GM21515 (cell line): Measurements from ENCODE around the gene UBE2I.
A peak's percentile ranks its signal among the peaks of the same experiment; 100 is the strongest.
"Not testable (repeated sequence)": the region's sequence is repeated elsewhere in the genome, so short reads cannot be mapped to it uniquely, and the experiment has no call there.

Experiments
- ATAC-seq: cut with Tn5 transposase; IDR thresholded peaks from one replicate; pipeline ENCODE4 v1.9.1; 2021; ENCODE audit not compliant: unreplicated experiment

The UBE2I gene

DNA sequence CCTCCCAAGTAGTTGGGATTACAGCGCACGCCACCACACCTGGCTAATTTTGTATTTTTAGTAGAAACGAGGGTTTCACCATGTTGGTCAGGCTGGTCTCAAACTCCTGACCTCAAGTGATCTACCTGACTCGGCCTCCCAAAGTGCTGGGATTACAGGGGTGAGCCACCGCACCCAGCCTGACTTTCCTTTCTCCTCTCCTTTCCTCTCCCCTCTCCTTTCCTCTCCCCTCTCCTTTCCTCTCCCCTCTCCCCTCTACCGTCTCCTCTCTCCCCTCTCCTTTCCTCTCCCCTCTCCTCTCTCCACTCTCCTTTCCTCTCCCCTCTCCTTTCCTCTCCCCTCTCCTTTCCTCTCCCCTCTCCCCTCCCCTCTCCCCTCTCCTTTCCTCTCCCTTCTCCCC lies 17.2 kb upstream of the UBE2I start:
- ATAC-seq: not testable (repeated sequence)

DNA sequence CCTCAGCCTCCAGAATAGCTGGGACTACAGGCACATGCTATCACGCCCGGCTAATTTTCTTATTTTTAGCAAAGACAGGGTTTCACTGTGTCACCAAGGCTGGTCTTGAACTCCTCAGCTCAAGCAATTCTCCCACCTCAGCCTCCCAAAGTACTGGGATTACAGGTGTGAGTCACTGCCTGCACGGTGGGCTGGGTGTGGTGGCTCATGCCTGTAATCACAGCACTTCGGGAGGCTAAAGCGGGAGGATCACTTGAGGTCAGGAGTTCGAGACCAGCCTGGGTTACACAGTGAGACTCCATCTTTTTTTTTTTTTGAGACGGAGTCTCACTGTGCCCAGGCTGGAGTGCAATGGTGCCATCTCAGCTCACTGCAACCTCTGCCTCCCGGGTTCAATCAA lies 16.6 kb upstream of the UBE2I start:
- not testable (repeated sequence) for ATAC-seq

GRCh38 chr16:1293921-1294656 lies 15.3 kb upstream of the UBE2I start:
- ATAC-seq: no peak

- no peak for ATAC-seq
Observed at GRCh38 chr16:1295465-1295864, 14.0 kb upstream of the UBE2I start.

GRCh38 chr16:1296688-1297017 lies 12.8 kb upstream of the UBE2I start:
- ATAC-seq: not testable (repeated sequence)

DNA sequence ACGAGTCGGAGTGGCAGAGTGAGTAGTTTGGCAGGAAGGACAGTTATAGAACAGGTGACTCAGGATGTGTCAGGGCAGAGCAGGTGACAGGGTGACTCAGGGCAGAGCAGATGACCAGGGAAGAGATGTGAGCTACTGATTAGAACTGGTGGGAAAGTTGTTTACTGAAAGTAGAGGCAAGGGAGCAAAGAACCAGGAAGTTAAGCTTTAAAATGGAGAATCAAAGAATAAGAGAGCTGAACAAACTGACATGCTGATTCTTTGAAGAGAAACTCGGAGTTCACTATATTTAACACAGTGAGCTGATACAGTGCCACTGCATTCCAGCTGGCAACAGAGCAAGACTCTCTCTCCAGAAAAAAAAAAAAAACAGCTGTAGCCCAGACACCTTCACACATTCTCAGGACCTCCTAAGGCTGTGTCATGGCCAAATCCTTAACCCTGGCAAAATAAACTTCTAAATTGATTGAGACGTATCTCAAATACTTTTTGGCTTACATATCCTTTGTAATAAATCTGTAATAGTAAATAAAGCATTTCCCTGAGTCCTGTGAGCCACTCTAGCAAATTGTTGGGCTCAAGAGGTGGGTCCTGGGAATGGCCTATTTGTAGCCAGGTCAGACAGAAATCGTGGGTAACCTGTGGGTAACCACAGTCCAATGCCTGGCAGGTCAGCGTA lies 12.3 kb upstream of the UBE2I start:
- no peak for ATAC-seq

GRCh38 chr16:1298406-1298805 lies 11.0 kb upstream of the UBE2I start:
- ATAC-seq: no peak

- no peak for ATAC-seq
Observed at GRCh38 chr16:1299012-1299867, 10.2 kb upstream of the UBE2I start.

DNA sequence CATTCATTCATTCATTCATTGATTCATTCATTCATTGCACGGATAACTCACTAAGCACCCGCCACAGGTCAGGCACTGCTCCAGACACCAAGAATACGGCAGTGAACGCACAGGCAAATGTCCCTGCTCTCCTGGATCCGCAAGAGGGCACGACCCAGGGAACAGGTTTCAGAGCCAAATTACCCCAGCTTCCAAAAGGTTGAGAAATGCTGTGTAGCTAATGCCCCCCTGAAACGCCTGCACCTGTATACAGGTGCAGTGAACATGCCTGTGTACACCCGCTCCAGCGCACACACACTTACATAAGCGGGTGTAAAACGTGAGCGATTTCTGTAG lies 9.6 kb upstream of the UBE2I start:
- ATAC-seq: no peak

DNA sequence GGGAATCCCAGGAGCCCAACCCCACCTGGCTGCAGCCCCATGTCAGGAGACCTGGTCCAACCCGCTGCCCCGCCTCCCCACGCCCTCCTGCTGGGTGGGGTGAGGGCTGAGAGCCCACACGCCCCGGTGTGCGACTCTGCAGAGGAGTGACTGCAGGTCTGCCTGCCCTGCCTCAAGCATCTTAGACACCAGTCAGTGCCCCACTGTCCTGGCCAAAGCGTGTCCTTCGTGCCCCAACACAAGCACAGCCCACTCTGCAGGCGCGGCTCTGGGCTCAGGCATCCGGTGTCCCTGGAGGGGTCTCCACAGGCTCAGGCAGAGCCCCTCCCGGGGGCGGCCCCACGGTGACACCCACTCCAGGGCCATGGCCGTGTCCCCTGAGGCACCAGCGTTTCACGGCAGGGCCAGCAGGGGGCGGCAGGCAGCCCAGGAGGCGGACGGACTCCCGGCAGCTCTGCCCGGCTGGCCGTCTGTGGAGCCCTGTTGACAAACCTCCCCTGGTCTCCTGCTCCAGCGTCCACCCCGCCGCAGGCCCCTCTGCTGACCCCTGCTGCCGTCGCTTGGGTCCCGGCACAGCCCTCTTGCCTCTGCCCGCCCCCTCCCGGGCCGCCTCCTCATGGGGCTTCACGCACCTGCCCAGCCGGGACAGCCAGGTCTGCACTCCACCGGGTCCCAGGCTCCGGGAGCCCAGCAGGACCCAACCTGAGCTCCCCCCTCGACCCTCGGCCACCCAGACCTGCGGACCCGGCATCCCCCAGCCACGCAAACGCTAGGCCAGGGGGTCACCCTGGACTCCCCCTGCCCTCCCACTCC lies 8.6 kb upstream of the UBE2I start:
- ATAC-seq: no peak

DNA sequence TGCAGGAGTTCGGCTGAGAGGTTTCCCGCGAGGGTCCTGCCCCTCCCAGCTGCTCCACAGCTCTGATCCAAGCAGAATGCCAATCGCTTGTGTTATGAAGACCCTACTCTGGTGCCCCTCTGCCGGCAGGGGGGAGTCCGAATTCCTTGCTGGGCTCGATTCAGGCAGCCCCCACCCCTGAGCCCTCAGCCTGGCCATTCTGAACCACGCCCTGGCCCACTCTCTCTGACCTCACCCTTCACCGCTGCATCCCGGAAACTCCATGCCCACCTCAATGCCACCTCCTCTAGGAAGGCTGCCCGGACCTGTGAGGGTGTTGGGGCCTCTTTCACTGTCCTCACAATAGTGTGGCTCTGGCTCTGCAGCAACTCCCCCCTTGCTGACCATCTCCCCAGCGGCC lies 7.9 kb upstream of the UBE2I start:
- ATAC-seq: no peak

DNA sequence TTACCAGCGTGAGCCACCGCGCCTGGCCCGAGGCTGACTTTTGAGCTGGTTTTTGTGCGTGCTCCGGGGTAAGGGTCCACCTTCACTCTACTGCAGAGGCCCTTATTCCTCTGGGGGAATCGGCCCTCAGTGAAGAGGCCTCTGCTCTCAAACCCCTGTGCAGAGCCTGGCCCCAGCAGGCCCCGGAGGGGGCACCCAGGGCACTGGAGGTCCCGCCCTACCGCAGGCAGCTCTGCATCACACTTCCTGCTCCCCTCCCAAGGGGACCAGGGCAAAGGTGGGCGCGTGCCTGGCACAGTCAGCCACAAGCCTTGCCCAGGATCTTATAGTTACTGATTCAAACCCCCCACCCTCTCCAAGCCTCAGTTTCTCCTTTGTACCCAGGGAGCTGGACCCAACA lies 3.6 kb upstream of the UBE2I start:
- no peak for ATAC-seq

DNA sequence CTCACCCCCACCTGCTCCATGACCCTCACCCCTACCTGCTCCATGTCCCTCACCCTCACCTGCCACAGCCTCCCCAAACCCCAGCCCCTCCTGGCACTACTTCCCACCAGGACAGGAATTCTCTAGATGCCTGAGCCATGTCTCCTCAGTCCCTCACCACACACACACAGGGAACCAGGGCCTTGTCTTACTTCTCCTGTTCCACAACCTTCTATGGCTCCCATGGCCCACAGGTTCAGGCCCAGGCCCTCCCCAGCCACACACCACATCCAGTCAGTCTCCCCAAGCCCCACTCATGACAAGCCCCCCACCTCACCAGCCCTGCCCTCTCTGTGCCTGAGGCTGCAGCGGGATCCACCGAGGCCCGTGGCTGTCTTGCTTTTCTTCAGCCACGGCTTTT lies 3.1 kb upstream of the UBE2I start:
- no peak for ATAC-seq

GRCh38 chr16:1308036-1308976 lies 1.1 kb upstream of the UBE2I start:
- no peak for ATAC-seq

GRCh38 chr16:1309888-1310831 lies 724 bp downstream of the UBE2I start:
- peak; percentile 20 for ATAC-seq

GRCh38 chr16:1310832-1311200 lies 1.4 kb downstream of the UBE2I start:
- ATAC-seq: no peak

DNA sequence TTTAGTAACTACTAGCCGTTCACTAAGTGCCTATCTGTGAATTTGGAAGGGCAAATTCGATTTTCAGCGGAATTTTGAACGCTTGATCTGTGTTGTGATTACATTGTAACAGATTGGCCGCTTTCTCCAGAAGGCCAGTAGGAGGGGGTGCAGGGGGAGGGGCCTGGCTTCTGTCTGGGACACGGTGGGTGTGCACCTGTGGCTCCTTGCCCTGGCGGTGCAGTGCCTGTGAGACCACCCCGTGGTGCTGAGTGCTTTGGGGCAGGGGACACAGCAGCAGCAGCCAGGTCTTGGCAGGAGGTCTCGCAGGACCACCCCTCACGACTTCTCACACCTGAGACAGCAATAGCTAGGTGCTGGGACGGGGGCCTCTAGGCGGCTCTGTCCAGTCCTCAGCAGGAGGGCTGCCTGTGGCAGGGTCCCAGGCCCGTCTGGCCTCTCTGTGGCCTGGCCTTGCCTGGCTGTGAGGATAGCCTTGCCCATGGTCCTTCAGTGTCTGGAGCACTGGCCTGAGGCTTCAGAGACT lies 1.8 kb downstream of the UBE2I start:
- ATAC-seq: no peak

DNA sequence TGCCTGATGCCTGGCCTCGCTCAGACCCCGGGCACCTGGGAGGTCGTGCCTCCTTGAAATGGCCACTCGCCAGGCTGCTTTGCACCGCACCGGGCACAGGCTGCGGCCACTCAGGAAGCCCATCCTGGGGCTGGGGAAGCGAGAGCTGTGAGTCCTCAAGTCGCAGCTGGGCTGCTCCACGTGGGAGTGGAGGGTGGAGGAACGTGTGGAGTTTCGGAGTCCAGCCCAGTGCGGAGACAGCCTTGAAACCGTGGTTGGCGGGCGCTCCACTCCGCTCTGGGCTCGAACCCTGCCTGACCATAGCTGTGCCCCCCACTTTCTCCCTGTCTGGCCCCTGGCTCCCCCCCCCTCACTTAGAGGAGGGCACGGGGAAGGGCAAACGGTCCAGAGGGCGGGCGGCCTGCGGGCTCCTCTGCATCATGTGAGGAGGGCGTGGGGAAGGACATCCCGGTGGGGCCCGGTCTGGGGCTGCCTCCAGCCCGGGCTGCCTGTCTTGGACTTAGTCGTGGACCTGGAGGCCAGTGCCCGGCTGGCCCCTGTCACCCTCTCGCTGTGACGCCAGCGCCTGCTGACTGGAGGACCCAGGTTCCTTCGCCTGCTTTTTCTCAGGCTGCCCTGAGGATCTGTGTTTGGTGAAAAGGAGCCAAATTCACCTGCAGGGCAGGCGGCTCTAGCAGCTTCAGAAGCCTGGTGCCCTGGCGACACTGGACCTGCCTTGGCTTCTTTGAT lies 2.5 kb downstream of the UBE2I start:
- no peak for ATAC-seq
